ENCODE results near the gene FAM117A.
A peak's percentile ranks its signal among the peaks of the same experiment; 100 is the strongest.
"Not testable (repeated sequence)": the region's sequence is repeated elsewhere in the genome, so short reads cannot be mapped to it uniquely, and the experiment has no call there.

Gene FAM117A

DNA sequence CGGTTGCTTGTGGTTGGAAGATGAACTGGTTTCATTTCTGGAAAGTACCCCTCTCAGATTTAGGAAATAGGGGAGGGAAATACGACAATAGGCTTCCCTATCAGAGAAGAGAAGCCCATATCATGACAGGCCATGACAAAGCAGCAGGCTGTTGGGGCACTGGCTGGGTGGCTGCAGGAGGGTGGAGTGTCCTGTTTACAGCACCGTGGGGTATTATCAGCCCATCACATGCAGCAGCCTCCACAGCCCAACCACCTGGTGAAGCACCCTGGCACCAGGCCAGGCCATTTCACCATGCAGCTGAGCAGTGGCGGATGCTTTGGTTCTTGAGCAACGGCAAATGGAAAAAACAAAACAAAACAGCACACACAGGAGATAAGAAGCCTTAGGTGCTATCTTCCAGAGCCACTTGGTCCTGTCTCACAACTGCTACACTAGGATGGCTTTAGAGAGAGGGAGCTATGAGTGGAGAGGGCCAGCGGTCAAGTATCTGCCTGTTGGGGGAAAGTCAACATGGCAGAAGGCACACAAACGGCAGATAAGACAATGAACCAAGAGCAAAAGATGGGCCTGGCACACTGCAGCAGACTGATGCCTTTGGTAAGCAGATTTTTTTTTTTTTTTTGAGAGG is 24.2 kb downstream of the FAM117A start:
- DNase-seq, result peak; percentile 82

DNA sequence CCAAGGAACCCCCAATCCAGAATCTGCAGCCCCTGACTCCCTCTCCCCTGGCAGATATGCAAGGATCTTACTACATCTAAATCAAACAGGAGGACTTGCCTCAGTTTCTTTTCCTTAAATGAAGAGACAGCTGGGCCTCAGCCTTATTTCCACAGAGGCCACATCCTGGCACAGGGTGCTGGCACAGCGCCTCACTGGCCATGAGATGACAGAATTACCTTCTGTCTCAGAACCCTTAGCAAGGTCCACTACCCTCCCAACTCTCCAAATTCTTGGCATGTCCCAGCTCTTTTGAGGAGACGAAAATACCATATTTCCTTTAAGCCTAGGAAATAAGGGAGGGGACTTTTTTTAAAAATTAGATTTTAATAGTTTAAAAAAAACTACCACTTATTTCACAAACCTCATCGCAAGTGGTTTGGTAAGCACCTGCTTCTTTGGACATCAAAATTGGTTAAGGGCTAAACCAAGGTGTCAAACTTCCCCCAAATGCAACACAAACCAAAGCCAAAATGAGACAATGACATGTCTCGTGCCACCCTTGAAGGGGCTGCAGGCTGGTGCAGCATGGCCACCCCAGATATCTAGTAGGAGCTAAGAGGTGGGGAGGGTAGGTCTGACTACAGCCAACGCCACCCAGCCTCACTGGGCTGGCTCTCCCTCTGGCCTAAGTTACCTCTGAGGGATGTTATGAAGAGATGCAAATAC is 25.3 kb downstream of the FAM117A start:
- no peak for DNase-seq

DNA sequence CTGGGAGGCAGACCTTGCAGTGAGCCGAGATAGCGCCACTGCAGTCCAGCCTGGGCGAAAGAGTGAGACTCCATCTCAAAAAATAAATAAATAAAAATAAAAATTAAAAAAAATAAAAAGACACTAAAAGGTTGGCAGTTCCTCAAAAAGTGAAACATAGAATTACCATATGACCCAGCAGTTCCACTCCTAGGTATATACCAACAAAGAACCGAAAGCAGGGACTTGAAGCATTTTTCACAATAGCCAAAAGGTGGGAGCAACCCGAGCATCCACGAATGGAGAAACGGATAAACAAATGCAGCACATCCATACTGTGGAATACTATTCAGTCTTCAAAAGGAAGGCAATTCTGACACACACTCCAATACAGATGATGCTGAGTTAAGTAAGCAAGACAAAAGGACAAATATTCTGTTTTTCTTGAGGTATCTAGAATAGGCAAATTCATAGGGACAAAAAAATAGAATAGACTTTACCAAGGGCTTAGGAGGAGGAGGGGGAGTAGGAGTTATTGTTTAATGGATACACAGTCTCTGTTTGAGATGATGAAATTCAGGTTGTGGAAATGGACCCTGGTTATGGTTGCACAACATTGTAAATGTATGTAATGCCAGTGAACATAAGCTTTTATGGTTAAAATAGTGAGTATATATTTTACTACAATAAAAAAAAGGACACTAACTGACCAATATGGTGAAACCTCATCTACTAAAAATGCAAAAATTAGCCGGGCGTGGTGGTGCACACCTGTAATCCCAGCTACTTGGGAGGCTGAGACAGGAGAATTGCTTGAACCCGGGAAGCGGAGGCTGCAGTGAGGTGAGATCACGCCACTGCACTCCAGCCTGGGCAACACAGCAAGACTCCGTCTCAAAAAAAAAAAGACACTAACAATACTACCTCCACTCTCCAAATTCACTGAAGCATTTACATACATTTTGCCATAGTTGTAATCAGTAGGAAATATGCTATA is 29.1 kb downstream of the FAM117A start:
- DNase-seq, result no peak

DNA sequence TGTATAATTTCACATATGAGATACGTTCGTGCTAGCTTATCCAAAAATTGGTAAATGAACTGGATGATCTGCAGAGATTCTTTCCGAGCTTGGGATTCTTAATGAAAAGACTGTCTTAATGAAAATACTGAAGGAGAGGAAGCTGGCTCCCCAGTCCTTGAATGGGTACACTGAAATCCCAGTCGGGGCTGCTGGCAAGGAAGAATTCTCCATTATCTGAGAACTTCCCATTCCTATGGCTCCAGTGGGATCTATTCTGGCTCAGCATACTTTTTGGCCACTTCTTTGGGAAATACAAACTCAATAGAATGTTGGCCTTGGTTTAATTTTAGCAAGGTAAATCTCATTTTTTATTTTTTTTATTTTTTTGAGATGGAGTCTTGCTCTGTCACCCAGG is 32.5 kb downstream of the FAM117A start:
- DNase-seq, result no peak

DNA sequence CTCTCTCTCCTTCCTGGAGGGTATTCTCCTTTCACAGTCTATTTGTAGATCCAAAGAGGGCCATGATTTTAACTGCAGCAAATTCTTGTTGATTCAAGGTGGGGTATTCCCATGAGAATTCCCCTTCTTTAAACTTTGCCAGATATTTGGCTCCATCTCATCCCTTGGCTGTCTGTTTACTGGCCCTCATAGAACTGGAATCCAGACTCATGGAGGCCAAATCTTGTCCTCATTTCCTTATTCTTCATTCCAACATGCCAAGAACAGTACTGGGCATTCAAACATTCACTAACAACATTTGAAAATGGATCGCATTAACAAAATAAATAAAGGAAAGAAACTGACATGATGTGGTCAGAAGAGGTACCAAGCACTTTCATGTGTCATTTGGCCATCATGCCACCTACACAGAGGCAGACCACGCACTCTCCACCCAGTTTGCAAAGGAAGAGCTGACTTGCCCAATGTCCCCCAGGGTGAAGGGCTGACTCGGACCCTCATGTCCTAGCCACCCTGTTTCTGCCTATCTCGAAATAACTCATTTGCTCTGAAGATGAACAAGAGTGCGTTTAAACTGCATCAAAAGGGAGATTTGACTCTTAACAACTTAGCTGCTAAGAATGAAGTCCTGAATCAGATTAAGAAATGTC is 33.0 kb downstream of the FAM117A start:
- no peak for DNase-seq

DNA sequence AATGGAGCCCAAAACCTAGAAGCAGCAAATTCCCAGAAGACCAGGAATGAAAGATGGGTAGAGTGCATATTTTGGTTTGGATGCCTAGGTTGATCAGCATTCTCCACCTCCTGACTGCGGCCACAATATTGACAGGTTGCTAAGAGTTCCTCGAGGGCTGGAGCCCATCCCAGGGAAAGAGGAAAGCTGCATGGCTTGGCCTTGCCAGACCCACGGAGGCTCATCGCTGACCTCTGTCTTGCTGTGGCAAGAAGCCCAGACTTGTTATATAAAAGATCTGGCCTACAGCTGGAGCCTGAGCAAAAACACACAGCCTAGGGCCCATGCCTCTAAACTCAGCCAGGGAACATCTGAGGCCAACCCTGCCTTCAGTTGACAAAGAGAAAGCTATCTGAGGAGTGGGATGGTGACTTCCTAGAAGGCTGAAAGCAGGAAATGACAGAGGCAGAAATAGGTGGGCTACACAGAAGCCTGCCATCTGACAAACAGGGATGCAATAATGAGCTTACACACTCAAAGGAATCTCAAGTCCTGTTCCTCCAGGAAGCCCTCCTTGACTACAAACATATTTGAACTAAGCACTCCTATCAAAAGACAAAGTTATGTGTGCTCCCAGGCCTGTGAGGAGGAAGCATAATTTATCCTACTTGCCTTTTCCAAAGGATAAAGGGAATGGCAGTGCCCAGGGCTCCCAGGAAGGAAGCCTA is 33.7 kb downstream of the FAM117A start:
- DNase-seq, result no peak

DNA sequence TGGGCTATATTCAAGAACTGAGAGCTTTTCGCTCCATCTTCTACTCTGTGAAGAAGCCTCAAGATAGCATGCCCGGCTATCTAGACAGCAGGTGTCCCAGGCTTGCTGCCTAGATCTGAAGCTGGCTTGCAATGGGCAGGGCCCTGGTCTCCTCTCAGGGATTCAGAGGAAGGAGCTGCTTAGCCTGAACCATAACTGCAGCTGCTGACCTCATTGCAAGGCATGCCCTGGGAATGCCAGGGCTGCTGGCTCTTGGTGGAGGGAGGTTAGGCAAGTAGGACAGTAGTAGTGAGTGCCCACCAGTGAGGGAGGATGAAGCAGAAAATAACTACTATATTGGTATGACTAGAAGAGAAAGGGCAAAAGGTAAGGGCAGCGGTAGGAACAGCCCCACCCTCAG is 34.9 kb downstream of the FAM117A start:
- DNase-seq, result no peak

DNA sequence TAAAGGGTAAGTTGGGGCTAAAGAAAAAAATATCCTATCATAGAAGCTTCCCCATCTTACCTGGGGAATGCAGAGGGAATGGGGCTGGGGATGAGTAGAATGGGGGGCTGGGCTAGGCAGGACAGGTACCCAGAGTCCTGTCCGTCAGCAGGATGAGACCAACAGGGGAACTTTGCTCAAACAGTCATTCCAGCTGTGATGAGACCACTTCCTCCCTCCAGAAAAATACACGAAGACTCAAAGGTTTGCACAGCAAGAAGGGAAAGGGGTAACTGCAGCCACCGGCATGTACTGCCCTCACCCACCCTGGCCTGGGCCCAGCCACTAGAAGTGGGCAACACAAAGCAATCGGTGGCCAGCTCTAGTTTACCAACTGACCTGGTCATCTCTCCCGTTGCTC is 35.5 kb downstream of the FAM117A start:
- DNase-seq, result no peak

DNA sequence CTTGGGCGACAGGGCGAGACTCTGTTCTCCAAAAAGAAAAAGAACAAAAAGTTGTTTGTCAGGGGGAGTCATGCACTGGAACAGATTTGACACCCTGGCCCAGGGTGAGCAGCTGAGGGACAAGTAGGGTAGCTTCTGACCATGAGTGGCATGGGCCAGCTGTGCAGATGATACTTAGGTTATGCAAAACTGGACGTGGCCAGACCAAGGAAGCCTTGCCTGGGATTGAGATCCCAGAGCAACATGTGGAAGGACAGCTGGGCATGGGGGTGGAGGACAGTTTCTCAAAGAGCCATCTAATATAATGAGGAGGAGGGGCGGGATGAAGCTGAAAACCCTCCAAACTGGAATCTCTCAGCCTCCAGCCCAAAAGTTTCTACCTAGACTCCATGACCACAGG is 36.6 kb downstream of the FAM117A start:
- no peak for DNase-seq

DNA sequence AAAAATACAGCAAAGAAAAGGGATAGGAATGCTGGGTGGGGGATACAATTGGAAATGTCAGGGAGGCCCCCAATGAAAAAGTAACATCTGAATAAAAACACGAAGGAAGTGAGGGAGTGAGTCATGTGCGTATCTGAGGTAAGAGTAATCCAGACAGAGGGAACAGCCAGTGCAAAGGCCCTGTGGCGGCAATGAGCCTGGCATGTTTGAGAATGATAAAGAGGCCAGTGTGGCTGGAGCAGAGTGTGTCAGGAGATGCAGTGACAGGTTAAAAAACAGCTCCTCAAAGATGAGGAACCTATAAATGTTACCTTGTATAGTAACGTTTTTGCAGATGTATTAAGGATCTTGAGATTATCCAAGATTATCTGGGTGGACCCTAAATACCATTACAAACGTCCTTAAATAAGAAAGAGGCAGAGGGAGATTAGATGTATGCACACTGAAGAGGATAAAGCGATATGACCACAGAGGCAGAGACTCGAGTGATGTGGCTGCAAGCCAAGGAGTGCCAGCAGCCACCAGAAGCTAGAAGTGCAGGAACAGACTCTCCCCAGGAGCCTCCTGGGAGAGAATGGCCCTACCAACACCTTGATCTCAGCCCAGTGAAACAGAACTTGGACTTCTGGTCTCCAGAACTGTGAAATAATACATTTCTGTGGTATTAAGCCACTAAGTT is 38.3 kb downstream of the FAM117A start:
- no peak for DNase-seq

DNA sequence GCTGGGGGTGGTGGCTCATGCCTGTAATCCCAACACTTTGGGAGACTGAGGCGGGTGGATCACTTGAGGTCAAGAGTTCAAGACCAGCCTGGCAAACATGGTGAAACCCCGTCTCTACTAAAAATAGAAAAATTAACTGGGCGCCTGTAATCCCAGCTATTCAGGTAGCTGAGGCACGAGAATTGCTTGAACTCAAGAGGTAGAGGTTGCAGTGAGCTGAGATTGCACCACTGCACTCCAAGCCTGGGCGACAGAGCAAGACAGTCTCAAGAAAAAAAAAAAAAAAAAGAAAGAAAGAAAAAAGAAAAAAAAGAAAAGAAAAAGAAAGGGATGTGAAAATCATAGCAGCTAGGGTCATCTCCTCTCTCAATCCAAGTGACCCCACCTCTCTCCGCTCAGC is 39.4 kb downstream of the FAM117A start:
- not testable (repeated sequence) for DNase-seq

DNA sequence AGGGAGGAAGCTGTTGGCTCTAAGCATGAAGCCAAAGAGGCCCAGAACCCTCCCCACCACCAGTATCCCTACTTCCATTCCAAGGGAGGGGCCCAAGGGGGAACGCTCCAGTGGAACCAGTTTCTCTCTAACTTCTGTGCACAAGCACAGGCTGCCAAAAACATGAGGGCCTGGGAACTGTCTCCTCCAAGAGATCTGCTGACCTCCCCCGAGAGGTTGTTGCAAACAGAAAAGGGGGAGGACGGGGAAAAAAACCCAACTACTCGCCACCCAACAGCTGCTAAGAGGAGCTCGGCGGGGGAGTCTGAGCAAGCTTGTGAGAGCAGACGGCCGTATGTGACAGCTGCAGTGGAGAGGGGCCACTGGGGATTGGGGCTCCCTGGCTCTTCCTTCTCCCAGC is 40.5 kb downstream of the FAM117A start:
- peak; percentile 97 for DNase-seq

DNA sequence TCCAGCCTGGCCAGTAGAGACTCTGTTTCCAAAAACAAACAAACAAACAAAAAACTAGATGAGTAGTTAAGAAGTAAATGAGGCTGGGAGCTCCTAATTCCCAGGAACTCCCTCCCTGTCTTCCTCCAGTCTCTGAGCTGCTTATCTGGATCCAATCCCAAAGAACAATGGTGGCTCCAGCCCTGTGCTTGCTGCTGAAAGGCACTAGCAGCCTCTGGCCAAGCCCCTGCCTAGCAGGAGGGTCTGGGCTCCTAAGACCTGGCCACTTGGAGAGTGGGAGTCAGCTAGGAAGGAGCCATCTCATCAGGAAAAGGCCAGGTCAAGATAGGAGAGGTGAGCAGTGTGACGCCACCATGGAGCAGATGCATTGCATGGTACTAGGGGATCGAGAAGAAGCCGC is 41.9 kb downstream of the FAM117A start:
- no peak for DNase-seq

DNA sequence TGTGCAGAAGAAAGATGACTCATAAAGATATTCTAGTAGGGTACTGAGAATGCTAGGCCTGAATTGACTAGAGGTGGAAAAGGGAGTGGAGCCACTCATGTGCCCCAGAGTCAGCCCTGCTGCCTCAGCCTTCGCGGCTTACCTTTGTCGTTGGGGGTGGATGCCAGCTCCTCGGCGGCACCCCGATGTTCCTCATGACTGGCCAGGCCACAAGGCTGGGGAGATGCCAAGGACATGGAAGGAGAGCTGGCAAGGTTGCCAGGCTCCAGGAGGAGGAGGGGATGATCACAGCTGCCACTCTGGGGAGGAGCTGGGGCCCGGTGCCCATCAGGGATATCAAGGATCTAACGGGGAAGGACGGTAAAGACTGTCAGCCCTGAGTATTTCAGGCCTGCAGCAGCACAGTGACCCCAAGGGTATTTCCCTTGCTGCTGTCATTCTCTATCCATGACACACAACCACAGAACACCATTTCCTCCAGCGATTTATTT is 46.5 kb downstream of the FAM117A start:
- no peak for DNase-seq

DNA sequence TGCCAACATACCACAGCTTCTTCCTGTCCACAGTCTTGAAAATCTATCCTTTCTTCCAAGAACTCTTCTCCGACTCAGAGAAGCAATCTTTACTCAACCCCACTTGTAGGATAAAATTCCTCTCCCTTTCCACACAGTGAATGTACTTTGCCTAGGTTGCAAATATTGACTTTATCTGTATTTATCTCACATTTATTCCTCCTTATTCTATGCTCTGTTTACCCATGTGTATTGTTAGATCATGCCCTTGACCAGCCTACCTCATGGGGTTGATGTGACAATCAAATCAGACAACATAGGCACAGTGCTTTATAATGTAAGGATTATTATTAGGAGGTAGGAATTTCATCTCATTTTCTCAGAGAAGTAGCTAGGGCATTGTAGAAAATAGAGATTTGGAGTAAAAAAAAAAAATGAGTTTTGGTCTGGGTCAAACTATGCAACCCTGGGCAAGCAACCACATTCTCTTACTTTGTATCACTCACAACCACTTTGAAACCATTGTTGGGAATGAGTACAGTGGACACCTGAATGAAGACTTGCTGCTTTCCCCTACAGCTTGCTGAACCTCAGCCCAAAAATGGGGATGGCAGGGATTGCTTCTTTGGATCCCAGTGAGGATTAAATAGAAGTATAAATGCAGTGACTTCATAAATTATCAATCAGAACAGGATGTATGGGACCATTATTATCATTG is 47.1 kb downstream of the FAM117A start:
- DNase-seq, result no peak

DNA sequence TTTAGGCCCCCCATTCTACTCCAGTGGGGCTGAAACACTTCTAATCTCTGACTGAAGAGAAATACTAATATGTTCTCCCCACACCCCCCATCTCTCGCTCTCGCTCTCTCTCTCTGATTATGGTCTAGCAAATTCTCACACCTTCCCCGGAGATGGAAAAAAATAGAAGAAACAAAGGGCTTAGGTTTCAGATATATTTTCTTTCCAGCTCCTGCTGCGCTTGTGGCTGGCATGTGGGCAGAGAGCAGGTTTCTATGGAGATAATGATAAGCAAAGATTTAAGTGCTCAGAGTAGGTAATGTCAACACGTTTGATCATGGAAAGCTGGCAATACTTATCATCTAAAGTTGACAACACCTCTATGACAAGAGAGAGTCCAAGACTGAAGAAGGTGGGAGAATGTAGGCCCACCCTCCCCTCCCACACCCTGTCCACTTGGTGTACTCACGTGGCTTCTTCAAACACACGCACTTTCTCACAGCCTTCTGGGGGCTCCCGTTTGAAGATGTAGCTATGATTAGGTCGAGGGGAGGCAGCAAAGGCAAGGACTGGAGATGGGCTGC is 48.1 kb downstream of the FAM117A start:
- DNase-seq, result peak; percentile 51

DNA sequence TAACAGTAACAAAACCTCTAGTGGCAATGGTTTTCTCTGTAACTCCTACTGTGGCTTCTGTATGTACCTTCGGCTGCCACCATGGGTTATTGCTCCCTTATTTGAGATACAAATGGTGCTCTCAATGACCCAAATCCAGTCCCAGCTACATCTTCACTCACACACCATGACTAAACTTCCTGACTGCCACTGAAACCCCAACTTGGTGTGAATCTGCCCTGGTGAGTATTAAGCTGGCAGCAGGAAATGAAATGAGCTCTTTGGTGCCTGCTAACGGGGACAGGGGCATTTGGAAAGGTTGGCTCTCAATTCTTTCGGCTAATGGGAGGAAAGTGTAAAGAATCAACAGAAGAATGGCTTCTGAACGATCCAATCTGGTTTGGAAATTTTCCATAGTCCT is 48.7 kb downstream of the FAM117A start:
- DNase-seq, result no peak

DNA sequence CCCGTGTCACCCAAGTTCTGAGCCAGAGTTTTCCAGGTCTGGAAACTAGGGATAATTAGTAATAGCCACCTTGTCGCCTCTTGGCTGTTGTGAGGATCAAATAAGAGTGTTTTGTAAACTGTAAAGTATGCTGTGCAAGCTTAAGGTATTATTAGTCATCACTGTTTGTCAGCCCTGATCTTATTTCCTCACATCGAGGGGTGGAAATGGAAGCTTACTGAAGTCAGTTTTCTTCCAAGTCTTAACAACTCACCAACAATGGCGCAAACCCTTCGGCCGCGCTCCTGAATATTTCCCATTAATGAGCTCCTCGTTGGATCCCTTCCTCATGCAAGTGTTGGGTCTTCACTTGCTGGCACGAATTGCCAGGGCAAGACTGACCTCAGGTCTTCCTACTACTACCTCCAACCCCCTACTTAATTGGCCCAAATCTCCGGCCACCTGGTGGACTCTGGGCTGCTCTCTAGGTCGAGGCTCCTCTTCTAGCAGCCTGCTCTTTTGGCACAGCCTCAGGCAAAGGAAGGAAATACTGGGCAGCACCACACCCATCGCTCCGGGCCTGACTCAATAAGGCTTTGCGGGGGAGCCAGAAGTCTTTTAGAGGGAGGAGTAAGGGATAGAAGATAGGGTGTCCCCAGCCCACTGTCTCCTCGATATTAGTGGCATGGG is 55.3 kb downstream of the FAM117A start:
- no peak for DNase-seq

DNA sequence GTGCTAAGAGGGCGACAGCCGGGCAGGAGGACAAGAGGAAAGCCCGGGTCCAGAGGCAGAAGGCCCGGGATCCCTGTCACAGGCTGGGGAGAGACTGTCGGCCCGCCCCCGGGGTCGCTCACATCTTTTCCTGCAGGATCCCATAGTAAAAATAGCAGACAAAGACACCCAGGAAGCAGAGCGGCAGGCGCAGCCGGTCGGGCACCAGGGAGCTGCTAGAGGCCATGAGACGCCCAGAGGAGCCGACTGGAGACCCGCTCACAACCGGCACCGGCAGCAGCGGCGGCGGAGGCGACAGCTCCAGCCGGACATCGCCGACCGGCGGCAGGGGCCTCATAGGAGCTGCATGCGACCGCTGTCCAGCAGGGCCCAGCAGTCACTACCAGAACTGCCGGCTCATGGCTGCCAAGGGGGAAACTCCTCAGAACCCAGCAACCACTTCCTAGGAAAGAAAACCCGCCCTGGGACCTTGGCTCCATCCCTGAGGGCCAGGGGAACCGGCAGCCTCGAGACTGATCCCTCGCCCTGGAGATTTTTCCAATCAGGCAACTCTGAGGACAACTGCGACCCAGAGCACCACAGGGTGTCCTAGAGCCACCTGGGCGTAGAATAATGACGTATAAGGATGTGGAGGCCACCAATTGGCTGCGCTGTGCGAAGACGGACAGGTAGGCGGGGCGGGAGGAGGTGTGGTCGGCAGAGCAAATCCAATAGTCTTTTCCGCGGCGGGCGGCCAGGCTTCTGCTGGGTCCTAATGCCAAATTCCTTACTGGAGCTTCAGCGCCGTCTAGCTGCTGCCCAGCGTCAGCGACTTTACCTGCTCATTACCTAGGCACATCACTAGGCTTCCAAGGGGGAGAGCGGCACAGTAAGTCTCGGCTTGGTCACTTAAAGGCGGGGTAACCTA is 56.1 kb downstream of the FAM117A start, which contains the start of gene SLC35B1:
SLC35B1 (minus strand) TSS at position 357 of the 907 bp plus-strand sequence; CDS start at position 226, 131 bp downstream.
- peak; percentile 99 for DNase-seq
